H9 (cell line): ENCODE data around the gene FAM237A. TPM values are rescaled to one million over a fixed set of nuclear protein-coding genes. Genes with fewer than 3 reads are reported as not detected.

Source experiments
- DNase-seq: peaks from one replicate; pipeline ENCODE4 v3.0.0-alpha.2; 2017
- H2AFZ ChIP-seq: one replicate; pipeline ENCODE4 v1.6.1; 2013; ENCODE audit warnings: mild to moderate bottlenecking, low read length, control low read depth, moderate library complexity
- H2AK5ac ChIP-seq: 2 replicates; pipeline ENCODE4 v1.6.1; 2013; ENCODE audit warnings: low read length, control low read depth, mixed read lengths; ENCODE audit not compliant: insufficient read length
- H2BK120ac ChIP-seq: one replicate; pipeline ENCODE4 v1.6.1; 2013; ENCODE audit warnings: low read depth, mild to moderate bottlenecking, low read length, control low read depth, inconsistent platforms; ENCODE audit not compliant: poor library complexity, severe bottlenecking
- H2BK12ac ChIP-seq: 2 replicates; pipeline ENCODE4 v1.6.1; 2013; ENCODE audit warnings: low read length, control low read depth, mixed read lengths, low read depth; ENCODE audit not compliant: insufficient read length
- H2BK15ac ChIP-seq: 2 replicates; pipeline ENCODE4 v1.6.1; 2013; ENCODE audit warnings: low read depth, low read length, control low read depth
- H2BK20ac ChIP-seq: one replicate; pipeline ENCODE4 v1.6.1; 2013; ENCODE audit warnings: low read depth, mild to moderate bottlenecking, low read length, control low read depth, inconsistent platforms; ENCODE audit not compliant: poor library complexity, severe bottlenecking
- H2BK5ac ChIP-seq: 2 replicates; pipeline ENCODE4 v1.6.1; 2013; ENCODE audit warnings: low read length, control low read depth, mixed read lengths; ENCODE audit not compliant: insufficient read length
- H3K14ac ChIP-seq: 2 replicates; pipeline ENCODE4 v1.6.1; 2013; ENCODE audit warnings: low read length, control low read depth; ENCODE audit not compliant: insufficient read depth
- H3K18ac ChIP-seq: 2 replicates; pipeline ENCODE4 v1.6.1; 2013; ENCODE audit warnings: low read depth, mild to moderate bottlenecking, mixed read lengths, low read length, control low read depth; ENCODE audit not compliant: insufficient read length
- H3K23ac ChIP-seq: 2 replicates; pipeline ENCODE4 v1.6.1; 2013; ENCODE audit warnings: low read length, control low read depth, mixed read lengths, low read depth; ENCODE audit not compliant: insufficient read length
- H3K23me2 ChIP-seq: 2 replicates; pipeline ENCODE4 v1.6.1; 2013; ENCODE audit warnings: low read depth, mild to moderate bottlenecking, mixed read lengths, low read length, control low read depth; ENCODE audit not compliant: insufficient read length, poor library complexity, severe bottlenecking
- H3K27ac ChIP-seq: 2 replicates; pipeline ENCODE4 v1.5.1; 2013; ENCODE audit warnings: low read length, control low read depth, mixed read lengths, low read depth; ENCODE audit not compliant: insufficient read length
- H3K27me3 ChIP-seq: 2 replicates; pipeline ENCODE4 v1.6.1; 2013; ENCODE audit warnings: low read length, control low read depth, inconsistent platforms; ENCODE audit not compliant: insufficient read depth
- H3K4ac ChIP-seq: 2 replicates; pipeline ENCODE4 v1.6.1; 2013; ENCODE audit warnings: low read depth, mild to moderate bottlenecking, control low read depth, inconsistent platforms, low read length, moderate library complexity
- H3K4me1 ChIP-seq: 2 replicates; pipeline ENCODE4 v1.6.1; 2013; ENCODE audit warnings: low read length, control low read depth, inconsistent platforms; ENCODE audit not compliant: insufficient read depth
- H3K4me2 ChIP-seq: 2 replicates; pipeline ENCODE4 v1.6.1; 2013; ENCODE audit warnings: low read length, control low read depth, mixed read lengths; ENCODE audit not compliant: insufficient read length, insufficient read depth
- H3K56ac ChIP-seq: 2 replicates; pipeline ENCODE4 v1.6.1; 2013; ENCODE audit warnings: low read depth, mild to moderate bottlenecking, mixed read lengths, low read length, control low read depth; ENCODE audit not compliant: insufficient read length
- H3K79me1 ChIP-seq: 2 replicates; pipeline ENCODE4 v1.6.1; 2013; ENCODE audit warnings: low read depth, mild to moderate bottlenecking, moderate library complexity, low read length, control low read depth, inconsistent platforms; ENCODE audit not compliant: insufficient read depth, poor library complexity, severe bottlenecking
- H3K79me2 ChIP-seq: 2 replicates; pipeline ENCODE4 v1.6.1; 2013; ENCODE audit warnings: low read length, control low read depth, inconsistent platforms; ENCODE audit not compliant: insufficient read depth
- H3K9ac ChIP-seq: 2 replicates; pipeline ENCODE4 v1.6.1; 2013; ENCODE audit warnings: low read length, control low read depth, mixed read lengths; ENCODE audit not compliant: insufficient read length; ENCODE audit errors: extremely low read depth
- H3K9me3 ChIP-seq: one replicate; pipeline ENCODE4 v1.6.1; 2013; ENCODE audit warnings: low read depth, low read length, inconsistent platforms; ENCODE audit not compliant: control insufficient read depth
- H3T11ph ChIP-seq: one replicate; pipeline ENCODE4 v1.6.1; 2013; ENCODE audit warnings: mild to moderate bottlenecking, low read length, control low read depth, inconsistent platforms
- H4K20me1 ChIP-seq: one replicate; pipeline ENCODE4 v1.6.1; 2013; ENCODE audit not compliant: control insufficient read depth, insufficient read length, insufficient read depth
- H4K5ac ChIP-seq: 2 replicates; pipeline ENCODE4 v1.6.1; 2013; ENCODE audit warnings: low read depth, mild to moderate bottlenecking, mixed read lengths, low read length, control low read depth; ENCODE audit not compliant: insufficient read length
- H4K8ac ChIP-seq: replicated peaks from 2 replicates; pipeline ENCODE4 v1.6.1; 2013; ENCODE audit warnings: low read length, control low read depth, mixed read lengths, low read depth; ENCODE audit not compliant: insufficient read length
- H4K91ac ChIP-seq: 2 replicates; pipeline ENCODE4 v1.6.1; 2013; ENCODE audit warnings: low read depth, mild to moderate bottlenecking, moderate library complexity, mixed read lengths, low read length, control low read depth; ENCODE audit not compliant: insufficient read length
- H3K27ac Mint-ChIP-seq, 3 experiments: 2 replicates in 2 of 3; 3 replicates in 1 of 3; pipeline ENCODE4 v1.8.0; 2020 to 2021; ENCODE audit warnings: mixed read lengths in 3 of 3, mild to moderate bottlenecking in 1 of 3, moderate library complexity in 1 of 3
- H3K27me3 Mint-ChIP-seq: 2 replicates; pipeline ENCODE4 v1.8.0; 2021; ENCODE audit warnings: low read depth, mild to moderate bottlenecking, moderate library complexity, mixed read lengths
- H3K36me3 Mint-ChIP-seq, 3 experiments: 2 replicates in 2 of 3; 3 replicates in 1 of 3; pipeline ENCODE4 v1.8.0; 2020 to 2021; ENCODE audit warnings: low read depth in 3 of 3, mixed read lengths in 3 of 3; ENCODE audit not compliant: insufficient read depth in 1 of 3
- H3K4me1 Mint-ChIP-seq, 2 experiments: 2 replicates each; pipeline ENCODE4 v1.8.0; 2020; ENCODE audit warnings: mixed read lengths in 2 of 2
- H3K4me3 Mint-ChIP-seq, 2 experiments: 2 replicates in 1 of 2; 3 replicates in 1 of 2; pipeline ENCODE4 v1.8.0; 2020 to 2021; ENCODE audit warnings: mild to moderate bottlenecking in 2 of 2, mixed read lengths in 2 of 2, moderate library complexity in 1 of 2
- H3K9me3 Mint-ChIP-seq, 2 experiments: 2 replicates in 1 of 2; 3 replicates in 1 of 2; pipeline ENCODE4 v1.8.0; 2020; ENCODE audit warnings: mild to moderate bottlenecking in 2 of 2, mixed read lengths in 2 of 2, moderate library complexity in 1 of 2
- CTCF ChIP-seq: fragments of 200-600 bp; sonication (generic); conservative IDR thresholded peaks from 3 replicates; pipeline ENCODE4 v1.8.0; 2021; ENCODE audit warnings: antibody characterized with exemption, mild to moderate bottlenecking
- WGBS: extraction: QIAGEN DNeasy Blood & Tissue Kit; methylation state at CpG from one replicate; pipeline ENCODE4 v1.1.7; 2013; ENCODE audit warnings: missing lambda C conversion rate, low lambda C conversion rate, mixed read lengths; ENCODE audit not compliant: insufficient read length; ENCODE audit errors: extremely low coverage; 5-methylcytosine and 5-hydroxymethylcytosine counted together
- total RNA-seq: library from RNA; stranded (reverse); gene quantifications from 2 replicates; pipeline ENCODE4 v1.2.1, GENCODE V29; 2021

Gene FAM237A
- total RNA-seq, 1 experiment from 2014 or later, result not detected

GRCh38 chr2:206635015-206635414 lies 7.3 kb upstream of the FAM237A start:
- H3K36me3 Mint-ChIP-seq, result no peaks in the 10 kb centered on the region
- peaks cover 7% of the 10 kb centered on the region for H3K27me3 Mint-ChIP-seq
- H3K4me1 ChIP-seq, result no peaks in the 10 kb centered on the region
- H3T11ph ChIP-seq, result no peak overlapping the region
- no peak overlapping the region for H2BK120ac ChIP-seq
- H3K79me2 ChIP-seq, result no peaks in the 10 kb centered on the region
- no peak overlapping the region for H2BK15ac ChIP-seq
- no peak overlapping the region for H3K4me2 ChIP-seq
- H2AFZ ChIP-seq, result no peak overlapping the region
- no peaks in the 10 kb centered on the region for H3K79me1 ChIP-seq
- DNase-seq, result no peak
- H3K9ac ChIP-seq, result no peak overlapping the region
- no peak overlapping the region for H2BK5ac ChIP-seq
- no peak overlapping the region for H3K4me3 Mint-ChIP-seq
- H3K4ac ChIP-seq, result no peak overlapping the region
- TF ChIP-seq CTCF, result no peak
- no CpG with 5 or more reads among the region's 1 CpG for WGBS
- no peak overlapping the region for H4K5ac ChIP-seq
- no peak overlapping the region for H3K27ac ChIP-seq
- no peak overlapping the region for H3K27ac Mint-ChIP-seq
- H3K14ac ChIP-seq, result no peak overlapping the region
- no peaks in the 10 kb centered on the region for H3K4me1 Mint-ChIP-seq
- H2BK20ac ChIP-seq, result no peak overlapping the region
- no peak overlapping the region for H4K91ac ChIP-seq
- no peak overlapping the region for H3K23ac ChIP-seq
- H3K18ac ChIP-seq, result no peak overlapping the region
- H2BK12ac ChIP-seq, result no peak overlapping the region
- H3K27me3 ChIP-seq, result peaks cover 2% of the 10 kb centered on the region; the same call in 1 of the 2 replicates
- H3K23me2 ChIP-seq, result no peaks in the 10 kb centered on the region
- H4K20me1 ChIP-seq, result no peaks in the 10 kb centered on the region
- H3K9me3 ChIP-seq, result no peaks in the 10 kb centered on the region
- no peak overlapping the region for H4K8ac ChIP-seq
- no peaks in the 10 kb centered on the region for H3K9me3 Mint-ChIP-seq
- H2AK5ac ChIP-seq, result no peak overlapping the region
- H3K56ac ChIP-seq, result no peak overlapping the region
